Nephron progenitor cell (in vitro differentiated cells): Measurements from ENCODE around the gene CLCN5.

Experiments
- DNase-seq: peaks from one replicate; pipeline ENCODE4 v3.0.0; 2021
- H3K27ac Mint-ChIP-seq: 2 replicates; pipeline ENCODE4 v1.8.0; 2021; ENCODE audit warnings: mild to moderate bottlenecking, moderate library complexity, mixed read lengths
- H3K27me3 Mint-ChIP-seq: 2 replicates; pipeline ENCODE4 v1.8.0; 2021; ENCODE audit warnings: mild to moderate bottlenecking, low read depth, mixed read lengths; ENCODE audit not compliant: poor library complexity
- H3K36me3 Mint-ChIP-seq: 2 replicates; pipeline ENCODE4 v1.8.0; 2021; ENCODE audit warnings: low read depth, mixed read lengths
- H3K4me1 Mint-ChIP-seq: 2 replicates; pipeline ENCODE4 v1.8.0; 2021; ENCODE audit warnings: mixed read lengths
- H3K4me3 Mint-ChIP-seq: 2 replicates; pipeline ENCODE4 v1.8.0; 2021; ENCODE audit warnings: mild to moderate bottlenecking, moderate library complexity, mixed read lengths
- H3K9me3 Mint-ChIP-seq: 2 replicates; pipeline ENCODE4 v1.8.0; 2021; ENCODE audit warnings: mild to moderate bottlenecking, moderate library complexity, mixed read lengths
- CTCF ChIP-seq: fragments of 200-600 bp; sonication (generic); IDR thresholded peaks from 2 replicates; pipeline ENCODE4 v1.5.0; 2021; ENCODE audit warnings: antibody characterized with exemption

CLCN5 gene

GRCh38 chrX:50075630-50076339, 153.4 kb downstream of the CLCN5 start:
- no peak for TF ChIP-seq CTCF
- no peak for DNase-seq
- H3K4me3 Mint-ChIP-seq: no peak overlapping the region
- H3K9me3 Mint-ChIP-seq: peaks cover 31% of the 10 kb centered on the region
- peaks cover 21% of the 10 kb centered on the region for H3K36me3 Mint-ChIP-seq
- no peak overlapping the region for H3K27ac Mint-ChIP-seq
- peaks cover 3% of the 10 kb centered on the region for H3K27me3 Mint-ChIP-seq
- H3K4me1 Mint-ChIP-seq: no peaks in the 10 kb centered on the region

- Mint-ChIP-seq H3K4me1 (no peaks in the 10 kb centered on the region), H3K27me3 (peaks cover 3% of the 10 kb centered on the region), H3K4me3 (no peak overlapping the region), H3K9me3 (peaks cover 31% of the 10 kb centered on the region), H3K36me3 (peaks cover 16% of the 10 kb centered on the region), H3K27ac (peak overlapping the region; percentile 65)
- no peak for TF ChIP-seq CTCF
- peak; percentile 16 for DNase-seq
Measured at GRCh38 chrX:50081282-50081889, 159.0 kb downstream of the CLCN5 start.

GRCh38 chrX:50082741-50083140, 160.3 kb downstream of the CLCN5 start:
- TF ChIP-seq CTCF: no peak
- H3K27ac Mint-ChIP-seq: no peak overlapping the region
- no peaks in the 10 kb centered on the region for H3K4me1 Mint-ChIP-seq
- H3K4me3 Mint-ChIP-seq: no peak overlapping the region
- H3K9me3 Mint-ChIP-seq: peaks cover 21% of the 10 kb centered on the region
- H3K27me3 Mint-ChIP-seq: peaks cover 3% of the 10 kb centered on the region
- no peak for DNase-seq
- H3K36me3 Mint-ChIP-seq: peaks cover 12% of the 10 kb centered on the region

- Mint-ChIP-seq H3K36me3 (peaks cover 33% of the 10 kb centered on the region), H3K4me1 (no peaks in the 10 kb centered on the region), H3K9me3 (peaks cover 22% of the 10 kb centered on the region), H3K27me3 (no peaks in the 10 kb centered on the region), H3K4me3 (no peak overlapping the region), H3K27ac (no peak overlapping the region)
- TF ChIP-seq CTCF: no peak
- DNase-seq: no peak
Measured at GRCh38 chrX:50088645-50089044, 166.2 kb downstream of the CLCN5 start.

GRCh38 chrX:50093625-50094024, 171.2 kb downstream of the CLCN5 start:
- H3K27ac Mint-ChIP-seq: no peak overlapping the region
- H3K36me3 Mint-ChIP-seq: peaks cover 25% of the 10 kb centered on the region
- no peak for TF ChIP-seq CTCF
- H3K4me3 Mint-ChIP-seq: no peak overlapping the region
- no peaks in the 10 kb centered on the region for H3K27me3 Mint-ChIP-seq
- peaks cover 31% of the 10 kb centered on the region for H3K9me3 Mint-ChIP-seq
- peaks cover 11% of the 10 kb centered on the region for H3K4me1 Mint-ChIP-seq
- DNase-seq: no peak

- Mint-ChIP-seq H3K27ac (no peak overlapping the region), H3K9me3 (peaks cover 31% of the 10 kb centered on the region), H3K4me1 (peaks cover 20% of the 10 kb centered on the region), H3K36me3 (peaks cover 6% of the 10 kb centered on the region), H3K27me3 (no peaks in the 10 kb centered on the region), H3K4me3 (no peak overlapping the region)
- TF ChIP-seq CTCF: no peak
- no peak for DNase-seq
Measured at GRCh38 chrX:50097071-50097470, 174.7 kb downstream of the CLCN5 start.
